ENCODE measurements around the gene STARD3.

DNA sequence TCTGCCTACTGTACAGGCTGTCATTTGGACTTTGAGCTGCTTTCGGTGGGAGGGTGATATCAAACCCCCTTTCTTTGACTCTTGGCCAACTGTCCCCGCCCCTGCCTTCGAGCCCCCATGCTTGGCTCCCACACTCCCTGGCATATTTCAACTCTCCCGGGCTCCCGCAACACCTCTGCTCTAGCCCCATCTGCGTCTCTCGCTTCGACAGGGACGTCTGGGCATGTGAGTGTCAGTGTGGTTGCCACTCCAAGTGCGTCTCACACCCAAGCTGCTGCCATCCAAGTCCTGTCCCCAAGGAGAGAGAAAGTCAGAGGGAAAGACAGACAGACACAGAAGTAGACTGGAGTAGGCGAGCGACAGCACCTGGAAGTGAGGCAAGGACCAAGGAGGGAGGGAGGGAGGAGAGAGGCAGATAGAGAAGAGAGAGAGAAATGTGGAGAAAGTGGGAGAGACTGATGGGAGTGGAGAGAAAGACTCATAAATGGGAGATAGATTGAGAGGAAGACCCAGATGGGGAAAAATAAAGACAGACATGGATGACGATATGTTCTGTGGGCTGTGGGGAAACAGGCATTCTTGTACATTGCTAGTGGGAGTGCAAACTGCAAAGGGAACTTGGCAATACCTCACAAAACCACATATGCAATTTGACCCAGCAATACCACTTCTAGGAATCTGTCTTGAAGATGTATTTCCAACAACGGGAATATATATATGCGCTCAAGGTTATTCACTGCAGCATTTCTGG lies 11.8 kb downstream of the STARD3 start:
- TF ChIP-seq SP1 (IDR thresholded peaks at IDR 0.05) (no peak), FOXM1 (IDR thresholded peaks at IDR 0.05; ENCODE audit: borderline replicate concordance) (no peak), LEF1 (IDR thresholded peaks at IDR 0.05; ENCODE audit: borderline replicate concordance) (no peak), ZNF384 (IDR thresholded peaks at IDR 0.05) (no peak), SUZ12 (IDR thresholded peaks at IDR 0.05) (no peak), BHLHE40 (IDR thresholded peaks at IDR 0.05; ENCODE audit: borderline replicate concordance) (no peak), TARDBP (IDR thresholded peaks at IDR 0.05) (no peak)

Data from HEK293T (cell line).